HepG2 (cell line): ENCODE measurements around the gene SEPTIN10. TPM values are rescaled to one million over a fixed set of nuclear protein-coding genes. Genes with fewer than 3 reads are reported as not detected.

Source experiments
- ADNP ChIP-seq: sonication (generic); formaldehyde crosslinking; IDR thresholded peaks from 2 replicates; pipeline ENCODE4 v1.4.0; 2020; ENCODE audit warnings: missing genetic modification reagents
- AGO1 ChIP-seq: fragments of 200-400 bp; formaldehyde crosslinking; IDR thresholded peaks from 2 replicates; pipeline ENCODE4 v1.6.1; 2017; ENCODE audit warnings: mild to moderate bottlenecking, low read depth, low read length, moderate library complexity; ENCODE audit not compliant: poor library complexity, severe bottlenecking
- ATF4 ChIP-seq, 2 experiments: fragments of 450-650 bp in 1 of 2; sonication (generic) in 1 of 2; formaldehyde crosslinking; IDR thresholded peaks; 2 replicates each; pipeline versions ENCODE4 v1.5.0 to v1.8.0; 2020 to 2022; ENCODE audit warnings: mild to moderate bottlenecking in 1 of 2, missing genetic modification reagents in 1 of 2
- CBX2 ChIP-seq, 2 experiments: fragments of 200-600 bp in 1 of 2; sonication (generic); formaldehyde crosslinking in 1 of 2; IDR thresholded peaks; 2 replicates each; pipeline versions ENCODE4 v1.7.0 to v1.8.1; 2018 to 2022; ENCODE audit warnings: low read depth in 2 of 2, low read length in 1 of 2, mild to moderate bottlenecking in 1 of 2, missing genetic modification reagents in 1 of 2
- CHCHD3 ChIP-seq: sonication (generic); formaldehyde crosslinking; IDR thresholded peaks from 2 replicates; pipeline ENCODE4 v1.8.0; 2022; ENCODE audit warnings: mild to moderate bottlenecking, missing genetic modification reagents, moderate library complexity
- GFI1 ChIP-seq: sonication (generic); formaldehyde crosslinking; IDR thresholded peaks from 2 replicates; pipeline ENCODE4 v1.5.0; 2020; ENCODE audit warnings: missing genetic modification reagents, mild to moderate bottlenecking, borderline replicate concordance
- HCFC1 ChIP-seq: fragments of 150-350 bp; IDR thresholded peaks from 2 replicates; pipeline ENCODE4 v1.6.1; 2014; ENCODE audit warnings: low read depth, low read length
- MAFG ChIP-seq: sonication (generic); formaldehyde crosslinking; IDR thresholded peaks from 2 replicates; pipeline ENCODE4 v1.5.1; 2020; ENCODE audit warnings: mild to moderate bottlenecking, missing genetic modification reagents
- MIXL1 ChIP-seq: IDR thresholded peaks from 2 replicates; pipeline ENCODE4 v1.6.1; 2016
- NR3C1 ChIP-seq: sonication (generic); formaldehyde crosslinking; IDR thresholded peaks from 2 replicates; pipeline ENCODE4 v1.4.0; 2020; ENCODE audit warnings: missing genetic modification reagents
- RBM22 ChIP-seq: fragments of 200-400 bp; formaldehyde crosslinking; optimal IDR thresholded peaks from 2 replicates; pipeline ENCODE3; 2017; ENCODE audit warnings: mild to moderate bottlenecking, low read length, moderate library complexity
- RORA ChIP-seq: sonication (generic); formaldehyde crosslinking; IDR thresholded peaks from 2 replicates; pipeline ENCODE4 v1.5.0; 2020; ENCODE audit warnings: mild to moderate bottlenecking, missing genetic modification reagents, moderate library complexity
- TARDBP ChIP-seq: sonication (generic); formaldehyde crosslinking; IDR thresholded peaks from 2 replicates; pipeline ENCODE4 v1.8.0; 2022; ENCODE audit warnings: mild to moderate bottlenecking, missing genetic modification reagents
- ZIK1 ChIP-seq: sonication (generic); formaldehyde crosslinking; IDR thresholded peaks from 2 replicates; pipeline ENCODE4 v1.5.0; 2020; ENCODE audit warnings: mild to moderate bottlenecking, low read depth, missing genetic modification reagents, borderline replicate concordance
- ZNF142 ChIP-seq: sonication (generic); formaldehyde crosslinking; IDR thresholded peaks from 2 replicates; pipeline ENCODE4 v1.4.0; 2020; ENCODE audit warnings: missing genetic modification reagents
- ZNF264 ChIP-seq: sonication (generic); formaldehyde crosslinking; IDR thresholded peaks from 2 replicates; pipeline ENCODE4 v1.4.0; 2020; ENCODE audit warnings: missing genetic modification reagents
- ZNF782 ChIP-seq: sonication (generic); formaldehyde crosslinking; IDR thresholded peaks from 2 replicates; pipeline ENCODE4 v1.4.0; 2020; ENCODE audit warnings: missing genetic modification reagents, mild to moderate bottlenecking, borderline replicate concordance
- polyA plus RNA-seq, 8 experiments: library from polyadenylated mRNA; depleted of rRNA in 3 of 8; stranded (reverse) in 7 of 8; unstranded in 1 of 8; fragments of >200 nt; fragmentation: Illumina TruSeq in 4 of 8; extraction: Trizol in 4 of 8; gene quantifications; 2 replicates each; pipeline versions ENCODE4 v1.2.1 to v1.2.3, GENCODE V29; 2011 to 2016; ENCODE audit warnings: low read depth in 4 of 8, missing spikeins in 1 of 8, mixed read lengths in 1 of 8; ENCODE audit not compliant: insufficient read depth in 1 of 8
- total RNA-seq, 5 experiments: library from RNA; depleted of rRNA; stranded (reverse); fragments of >200 nt; fragmentation: Illumina TruSeq; extraction: Trizol; gene quantifications; 2 replicates each; pipeline ENCODE4 v1.2.3, GENCODE V29; 2016; ENCODE audit warnings: low read depth in 1 of 5
- TF ChIP-seq, protein P1 (sequence below): sonication (generic); formaldehyde crosslinking; IDR thresholded peaks from 2 replicates; pipeline ENCODE4 v1.5.1; 2020; ENCODE audit warnings: mild to moderate bottlenecking, moderate library complexity, missing genetic modification reagents
- TF ChIP-seq, protein P2 (sequence below): sonication (generic); formaldehyde crosslinking; IDR thresholded peaks from 2 replicates; pipeline ENCODE4 v1.4.0; 2020; ENCODE audit warnings: mild to moderate bottlenecking, missing genetic modification reagents

The SEPTIN10 gene
- total and polyA plus RNA-seq, 2 of the 13 experiments (the other 11 are each of a cell fraction or from before 2014, with no cell fraction given): 45.8 to 67.5 TPM

- TF ChIP-seq ATF4 (CRISPR knock-in tag; IDR thresholded peaks at IDR 0.05) (peak in 1 of 2 experiments; percentile 43; a peak in 1 of 4 replicates), AGO1 (no peak), HCFC1 (no peak), ZNF782 (CRISPR knock-in tag) (no peak), ZNF264 (CRISPR knock-in tag) (no peak), MAFG (no peak), RBM22 (no peak), NR3C1 (CRISPR knock-in tag) (no peak), ZNF142 (CRISPR knock-in tag) (no peak), CHCHD3 (no peak), MIXL1 (no peak; the same call in 1 of the 2 replicates), RORA (CRISPR knock-in tag) (no peak), CBX2 (IDR thresholded peaks at IDR 0.05; ENCODE audit: low read depth, low read length) (no peak), CBX2 (CRISPR knock-in tag; IDR thresholded peaks at IDR 0.05; ENCODE audit: low read depth) (no peak), ADNP (CRISPR knock-in tag) (no peak), ZIK1 (no peak), GFI1 (CRISPR knock-in tag) (peak; percentile 66; the same call in 1 of the 2 replicates), TARDBP (CRISPR knock-in tag) (no peak)
- TF ChIP-seq, protein P1, sequence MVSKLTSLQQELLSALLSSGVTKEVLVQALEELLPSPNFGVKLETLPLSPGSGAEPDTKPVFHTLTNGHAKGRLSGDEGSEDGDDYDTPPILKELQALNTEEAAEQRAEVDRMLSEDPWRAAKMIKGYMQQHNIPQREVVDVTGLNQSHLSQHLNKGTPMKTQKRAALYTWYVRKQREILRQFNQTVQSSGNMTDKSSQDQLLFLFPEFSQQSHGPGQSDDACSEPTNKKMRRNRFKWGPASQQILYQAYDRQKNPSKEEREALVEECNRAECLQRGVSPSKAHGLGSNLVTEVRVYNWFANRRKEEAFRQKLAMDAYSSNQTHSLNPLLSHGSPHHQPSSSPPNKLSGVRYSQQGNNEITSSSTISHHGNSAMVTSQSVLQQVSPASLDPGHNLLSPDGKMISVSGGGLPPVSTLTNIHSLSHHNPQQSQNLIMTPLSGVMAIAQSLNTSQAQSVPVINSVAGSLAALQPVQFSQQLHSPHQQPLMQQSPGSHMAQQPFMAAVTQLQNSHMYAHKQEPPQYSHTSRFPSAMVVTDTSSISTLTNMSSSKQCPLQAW (CRISPR knock-in tag): peak; percentile 46; the same call in 1 of the 2 replicates
- TF ChIP-seq, protein P2, sequence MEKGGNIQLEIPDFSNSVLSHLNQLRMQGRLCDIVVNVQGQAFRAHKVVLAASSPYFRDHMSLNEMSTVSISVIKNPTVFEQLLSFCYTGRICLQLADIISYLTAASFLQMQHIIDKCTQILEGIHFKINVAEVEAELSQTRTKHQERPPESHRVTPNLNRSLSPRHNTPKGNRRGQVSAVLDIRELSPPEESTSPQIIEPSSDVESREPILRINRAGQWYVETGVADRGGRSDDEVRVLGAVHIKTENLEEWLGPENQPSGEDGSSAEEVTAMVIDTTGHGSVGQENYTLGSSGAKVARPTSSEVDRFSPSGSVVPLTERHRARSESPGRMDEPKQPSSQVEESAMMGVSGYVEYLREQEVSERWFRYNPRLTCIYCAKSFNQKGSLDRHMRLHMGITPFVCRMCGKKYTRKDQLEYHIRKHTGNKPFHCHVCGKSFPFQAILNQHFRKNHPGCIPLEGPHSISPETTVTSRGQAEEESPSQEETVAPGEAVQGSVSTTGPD (CRISPR knock-in tag): no peak
Observed at GRCh38 chr2:109637749-109638570, 24.2 kb upstream of the SEPTIN10 start (continued).
